Measurements from ENCODE around the gene CCDC34.
"Not testable (repeated sequence)": the region's sequence is repeated elsewhere in the genome, so short reads cannot be mapped to it uniquely, and the experiment has no call there.

The CCDC34 gene

GRCh38 chr11:27357250-27357649 is 5.8 kb downstream of the CCDC34 start:
- no peak for DNase-seq

- DNase-seq = no peak
These were observed 6.3 kb downstream of the CCDC34 start for GRCh38 chr11:27356624-27357222.

GRCh38 chr11:27355575-27356104 is 7.4 kb downstream of the CCDC34 start:
- no peak for DNase-seq

GRCh38 chr11:27354359-27354965 is 8.6 kb downstream of the CCDC34 start:
- no peak for DNase-seq

- no peak for DNase-seq
These were observed 9.2 kb downstream of the CCDC34 start for GRCh38 chr11:27353593-27354358.

- DNase-seq = no peak
These were observed 10.2 kb downstream of the CCDC34 start for GRCh38 chr11:27352781-27353180.

- no peak for DNase-seq
These were observed 12.5 kb downstream of the CCDC34 start for GRCh38 chr11:27350511-27350910.

- no peak for DNase-seq
These were observed 13.1 kb downstream of the CCDC34 start for GRCh38 chr11:27349919-27350318.

- no peak for DNase-seq
These were observed 14.6 kb downstream of the CCDC34 start for GRCh38 chr11:27348340-27348873.

- no peak for DNase-seq
These were observed 15.4 kb downstream of the CCDC34 start for GRCh38 chr11:27347359-27348339.

GRCh38 chr11:27339941-27340340 is 23.1 kb downstream of the CCDC34 start:
- no peak for DNase-seq

GRCh38 chr11:27334764-27335163 is 28.3 kb downstream of the CCDC34 start:
- DNase-seq = not testable (repeated sequence)

- no peak for DNase-seq
These were observed 31.0 kb downstream of the CCDC34 start for GRCh38 chr11:27331981-27332380.

GRCh38 chr11:27330633-27331270 is 32.3 kb downstream of the CCDC34 start:
- no peak for DNase-seq

GRCh38 chr11:27329867-27330632 is 33.0 kb downstream of the CCDC34 start:
- DNase-seq = no peak

GRCh38 chr11:27328614-27329013 is 34.4 kb downstream of the CCDC34 start:
- no peak for DNase-seq

GRCh38 chr11:27327064-27327463 is 36.0 kb downstream of the CCDC34 start:
- not testable (repeated sequence) for DNase-seq

- not testable (repeated sequence) for DNase-seq
These were observed 40.8 kb downstream of the CCDC34 start for GRCh38 chr11:27322196-27322595.

- not testable (repeated sequence) for DNase-seq
These were observed 41.7 kb downstream of the CCDC34 start for GRCh38 chr11:27321340-27321739.

- peak in 1 of 5 donors; percentile 43 for DNase-seq
These were observed 43.9 kb downstream of the CCDC34 start for GRCh38 chr11:27319072-27319471.

- no peak for DNase-seq
These were observed 45.3 kb downstream of the CCDC34 start for GRCh38 chr11:27317751-27318150.
